Right atrium auricular region (tissue), 2 donors: ENCODE measurements around the gene MRPL53. TPM values are rescaled to one million over a fixed set of nuclear protein-coding genes. Genes with fewer than 3 reads are reported as not detected.
A peak's percentile ranks its signal among the peaks of the same experiment; 100 is the strongest.

Experiments
- DNase-seq: peaks from one replicate; pipeline ENCODE4 v3.0.0-alpha.2; 2019; ENCODE audit warnings: low spot score
- H3K27ac ChIP-seq, 2 donors: fragments of 200-600 bp; sonication (generic); 1 replicate in 1 of 2; 2 replicates in 1 of 2; pipeline ENCODE4 v1.5.1; 2016 to 2019
- H3K27me3 ChIP-seq, 2 donors: fragments of 200-600 bp; sonication (generic); one replicate each; pipeline versions ENCODE4 v1.5.1 to v1.6.0; 2017 to 2019
- H3K36me3 ChIP-seq: fragments of 200-600 bp; sonication (generic); one replicate; pipeline ENCODE4 v1.5.1; 2016
- H3K4me1 ChIP-seq, 2 donors: fragments of 200-600 bp; sonication (generic); one replicate each; pipeline versions ENCODE4 v1.5.1 to v1.6.0; 2017 to 2019
- H3K4me3 ChIP-seq, 2 donors: fragments of 200-600 bp; sonication (generic); 1 replicate in 1 of 2; 2 replicates in 1 of 2; pipeline ENCODE4 v1.5.1; 2017 to 2019; ENCODE audit warnings: mild to moderate bottlenecking in 1 of 2, moderate library complexity in 1 of 2
- H3K9me3 ChIP-seq, 2 donors: fragments of 200-600 bp; sonication (generic); one replicate each; pipeline ENCODE4 v1.5.1; 2019
- CTCF ChIP-seq, 2 donors: fragments of 200-600 bp; sonication (generic); IDR thresholded peaks; one replicate each; pipeline ENCODE4 v1.5.1; 2019; ENCODE audit warnings: antibody characterized with exemption in 2 of 2
- total RNA-seq, 2 donors: library from RNA; depleted of rRNA; stranded (reverse); fragments of >200 nt; gene quantifications; one replicate each; pipeline ENCODE4 v1.1.0, GENCODE V29; 2016

Gene MRPL53
- 10 to 100 TPM; 19.8 to 81.4 TPM for total RNA-seq

- Histone ChIP-seq H3K4me3 (peak within 1 kb of the TSS; percentile 66 to 68), H3K27ac (peak within 1 kb of the TSS; percentile 79 to 90), H3K9me3 (no peaks in the 10 kb centered on the region), H3K4me1 (peaks cover 0 to 20% of the 10 kb centered on the region in 2 donors), H3K36me3 (peaks cover 15% of the 10 kb centered on the region), H3K27me3 (no peaks in the 10 kb centered on the region)
- no peak for TF ChIP-seq CTCF (IDR thresholded peaks at IDR 0.05)
- peak; percentile 94 for DNase-seq
These were observed at the start of gene MRPL53 for GRCh38 chr2:74472086-74472944. TSS of gene MRPL53 (minus strand) at chr2:74472680. CDS start at chr2:74472660, 20 bp downstream.

GRCh38 chr2:74516650-74517049 lies 44.2 kb upstream of the MRPL53 start:
- Histone ChIP-seq H3K27me3 (peaks cover 42 to 63% of the 10 kb centered on the region in 2 donors), H3K36me3 (no peaks in the 10 kb centered on the region), H3K4me3 (peak overlapping the region in 1 of 2 donors; percentile 44)

GRCh38 chr2:74515981-74516633 lies 43.6 kb upstream of the MRPL53 start:
- no peak for DNase-seq
- no peaks in the 10 kb centered on the region for H3K9me3 ChIP-seq
- no peak overlapping the region for H3K27ac ChIP-seq
- H3K4me3 ChIP-seq, result peak overlapping the region; percentile 3 to 44
- peaks cover 0 to 31% of the 10 kb centered on the region in 2 donors for H3K4me1 ChIP-seq
- peaks cover 42 to 64% of the 10 kb centered on the region in 2 donors for H3K27me3 ChIP-seq
- TF ChIP-seq CTCF (IDR thresholded peaks at IDR 0.05), result no peak
- no peaks in the 10 kb centered on the region for H3K36me3 ChIP-seq

More at GRCh38 chr2:74516650-74517049, 44.2 kb upstream of the MRPL53 start:
- Histone ChIP-seq H3K27ac (no peak overlapping the region), H3K9me3 (no peaks in the 10 kb centered on the region), H3K4me1 (peaks cover 0 to 31% of the 10 kb centered on the region in 2 donors)
- TF ChIP-seq CTCF (IDR thresholded peaks at IDR 0.05), result no peak
- no peak for DNase-seq

GRCh38 chr2:74515271-74515980 lies 42.9 kb upstream of the MRPL53 start:
- Histone ChIP-seq H3K4me1 (peaks cover 0 to 31% of the 10 kb centered on the region in 2 donors), H3K27ac (no peak overlapping the region), H3K27me3 (peaks cover 42 to 64% of the 10 kb centered on the region in 2 donors), H3K36me3 (no peaks in the 10 kb centered on the region), H3K9me3 (no peaks in the 10 kb centered on the region), H3K4me3 (peak overlapping the region in 1 of 2 donors; percentile 44)
- no peak for TF ChIP-seq CTCF (IDR thresholded peaks at IDR 0.05)
- DNase-seq, result no peak

- TF ChIP-seq CTCF (IDR thresholded peaks at IDR 0.05), result no peak
- Histone ChIP-seq H3K27ac (no peak within 1 kb of the TSS), H3K27me3 (peaks cover 42 to 64% of the 10 kb centered on the region in 2 donors), H3K4me1 (peaks cover 0 to 31% of the 10 kb centered on the region in 2 donors), H3K9me3 (no peaks in the 10 kb centered on the region), H3K4me3 (peak within 1 kb of the TSS in 1 of 2 donors; percentile 24), H3K36me3 (no peaks in the 10 kb centered on the region)
- DNase-seq, result no peak
These were observed 42.1 kb upstream of the MRPL53 start, which contains the start of gene TLX2 for GRCh38 chr2:74514368-74515270. TSS of gene TLX2 (plus strand) at chr2:74514450. CDS start at chr2:74514807, 357 bp downstream.
